Panc1 (cell line): ENCODE results near the gene SULF2. TPM values are rescaled to one million over a fixed set of nuclear protein-coding genes. Genes with fewer than 3 reads are reported as not detected.
"Not testable (repeated sequence)": the region's sequence is repeated elsewhere in the genome, so short reads cannot be mapped to it uniquely, and the experiment has no call there.

Experiments
- ATAC-seq: fragments of 200-7000 bp; cut with Tn5 transposase; 2 replicates; pipeline ENCODE4 v1.9.1; 2020; ENCODE audit warnings: mild to moderate bottlenecking, moderate library complexity
- BruUV-seq: library from RNA; stranded (reverse); fragments of 400-500 nt; replicated peaks from 2 replicates; lab custom pipeline; 2021; lab: Mats Ljungman, UMichigan
- CTCF ChIA-PET: fragments of 300-600 bp; sonication (Branson Sonifier 250); formaldehyde crosslinking; loops from one replicate; lab custom pipeline; 2022; ENCODE audit warnings: antibody characterized with exemption; lab: Charles Lee
- POLR2A ChIA-PET: fragments of 300-600 bp; sonication (Branson Sonifier 250); formaldehyde crosslinking; loops from one replicate; lab custom pipeline; 2022; ENCODE audit warnings: antibody characterized with exemption; lab: Charles Lee
- DNase-seq: peaks from one replicate; pipeline ENCODE4 v3.0.0-alpha.2; 2010; ENCODE audit warnings: low read depth, low spot score
- H3K27ac ChIP-seq: 2 replicates; pipeline ENCODE4 v1.5.1; 2011; ENCODE audit warnings: mild to moderate bottlenecking, low read length, inconsistent platforms
- H3K27me3 ChIP-seq: fragments of 200-500 bp; sonication (Bioruptor generic); 2 replicates; pipeline ENCODE4 v1.6.0; 2014; ENCODE audit warnings: low read length, inconsistent platforms; ENCODE audit not compliant: control insufficient read depth, insufficient read depth
- H3K36me3 ChIP-seq: fragments of 200-500 bp; sonication (Bioruptor generic); 2 replicates; pipeline ENCODE4 v1.5.1; 2014; ENCODE audit warnings: inconsistent platforms, mild to moderate bottlenecking, low read length, moderate library complexity; ENCODE audit not compliant: control insufficient read depth, insufficient read depth
- H3K4me1 ChIP-seq: 2 replicates; pipeline ENCODE4 v1.5.1; 2011; ENCODE audit warnings: inconsistent platforms, mild to moderate bottlenecking, low read length, moderate library complexity; ENCODE audit not compliant: control insufficient read depth, insufficient read depth
- H3K4me3 ChIP-seq, 2 experiments: 2 replicates each; pipeline ENCODE4 v1.5.1; 2011 to 2012; ENCODE audit warnings: low read depth in 2 of 2, low read length in 2 of 2, mild to moderate bottlenecking in 2 of 2, inconsistent platforms in 1 of 2, moderate library complexity in 1 of 2
- H3K9me3 ChIP-seq: fragments of 200-500 bp; sonication (Bioruptor generic); 2 replicates; pipeline ENCODE4 v1.5.1; 2014; ENCODE audit warnings: low read depth, mild to moderate bottlenecking, inconsistent platforms, low read length, moderate library complexity; ENCODE audit not compliant: control insufficient read depth, insufficient read depth
- CTCF ChIP-seq: fragments of 450-650 bp; IDR thresholded peaks from 2 replicates; pipeline ENCODE4 v1.5.1; 2017; ENCODE audit warnings: mild to moderate bottlenecking
- POLR2AphosphoS5 ChIP-seq: IDR thresholded peaks from 2 replicates; pipeline ENCODE4 v1.6.1; 2012; ENCODE audit warnings: mild to moderate bottlenecking, low read depth, low read length, moderate library complexity
- REST ChIP-seq, 2 experiments: IDR thresholded peaks; 2 replicates each; pipeline ENCODE4 v1.6.1; 2011 to 2012; ENCODE audit warnings: low read depth in 2 of 2, control low read depth in 1 of 2, low read length in 1 of 2, mild to moderate bottlenecking in 1 of 2, moderate library complexity in 1 of 2; ENCODE audit not compliant: insufficient read depth in 1 of 2
- SIN3A ChIP-seq: IDR thresholded peaks from 2 replicates; pipeline ENCODE4 v1.6.1; 2012; ENCODE audit warnings: low read depth, mild to moderate bottlenecking, low read length, moderate library complexity, borderline replicate concordance; ENCODE audit not compliant: insufficient read depth
- TCF7L2 ChIP-seq: IDR thresholded peaks from 2 replicates; pipeline ENCODE4 v1.6.1; 2011; ENCODE audit warnings: mild to moderate bottlenecking, low read depth, low read length, inconsistent platforms
- in situ Hi-C: cut with HindIII; loops from 2 replicates; pipeline ENCODE4 v1.10.0; 2016; ENCODE audit warnings: low sequenced_read_pairs, low pct_unique_long_range_greater_than_20kb
- intact Hi-C: fragments of 100-400 bp; cut with micrococcal nuclease; formaldehyde crosslinking; loops from one replicate; pipeline ENCODE4 v1.10.0; 2022; ENCODE audit not compliant: unreplicated experiment
- total RNA-seq: library from RNA; stranded (reverse); gene quantifications from one replicate; pipeline ENCODE4 v1.2.1, GENCODE V29; 2021; ENCODE audit not compliant: unreplicated experiment

SULF2 gene
- total RNA-seq, 1 experiment from 2014 or later: 1.4 TPM

- H3K9me3 ChIP-seq: no peaks in the 10 kb centered on the region
- BruUV-seq: no TSS peak
- ATAC-seq: no peak
- intact Hi-C loops: no loop called here
- H3K36me3 ChIP-seq: no peaks in the 10 kb centered on the region
- no peak overlapping the region for H3K4me3 ChIP-seq
- H3K4me1 ChIP-seq: no peaks in the 10 kb centered on the region
- peaks cover 19% of the 10 kb centered on the region for H3K27me3 ChIP-seq
- ChIA-PET CTCF (no interaction called here), POLR2A (interaction anchor here (0.7 kb wide), 1 partner anchor 177 kb away, joined by 3 read pairs; no protein-coding TSS in a partner anchor)
- in situ Hi-C loops: no loop called here
- no peak overlapping the region for H3K27ac ChIP-seq
- TF ChIP-seq REST (IDR thresholded peaks at IDR 0.05; ENCODE audit: insufficient read depth in 1 of 2, low read depth in 2 of 2, low read length in 1 of 2) (no peak), TCF7L2 (no peak), POLR2AphosphoS5 (no peak), SIN3A (no peak), CTCF (no peak)
- no peak for DNase-seq
Observed at GRCh38 chr20:47809161-47809960, 24.1 kb upstream of the SULF2 start.

- TF ChIP-seq REST (IDR thresholded peaks at IDR 0.05; ENCODE audit: insufficient read depth in 1 of 2, low read depth in 2 of 2, low read length in 1 of 2) (no peak), TCF7L2 (no peak), SIN3A (no peak), CTCF (no peak), POLR2AphosphoS5 (no peak)
- H3K27me3 ChIP-seq: peaks cover 7% of the 10 kb centered on the region; the same call in 1 of the 2 replicates
- H3K9me3 ChIP-seq: no peaks in the 10 kb centered on the region
- ChIA-PET CTCF (no interaction called here), POLR2A (no interaction called here)
- H3K36me3 ChIP-seq: no peaks in the 10 kb centered on the region
- ATAC-seq (no peak), DNase-seq (no peak)
- in situ Hi-C loops: no loop called here
- no peak overlapping the region for H3K4me3 ChIP-seq
- intact Hi-C loops: no loop called here
- H3K27ac ChIP-seq: no peak overlapping the region
- H3K4me1 ChIP-seq: no peaks in the 10 kb centered on the region
- no TSS peak for BruUV-seq
Observed at GRCh38 chr20:47805951-47806350, 20.7 kb upstream of the SULF2 start.

- H3K4me3 ChIP-seq, H3K9me3 ChIP-seq, CTCF ChIA-PET, ATAC-seq, H3K27me3 ChIP-seq, POLR2A ChIA-PET, BruUV-seq, H3K27ac ChIP-seq, H3K36me3 ChIP-seq, DNase-seq, intact Hi-C loops, in situ Hi-C loops, H3K4me1 ChIP-seq: not testable (repeated sequence)
Observed at GRCh38 chr20:47804972-47805371, 19.7 kb upstream of the SULF2 start.
